HG03135 (cell line): ENCODE data around the gene FAM9C.
A peak's percentile ranks its signal among the peaks of the same experiment; 100 is the strongest.
"Not testable (repeated sequence)": the region's sequence is repeated elsewhere in the genome, so short reads cannot be mapped to it uniquely, and the experiment has no call there.

ENCODE experiments used
- ATAC-seq: cut with Tn5 transposase; IDR thresholded peaks from one replicate; pipeline ENCODE4 v1.9.1; 2021; ENCODE audit warnings: mild to moderate bottlenecking, moderate library complexity; ENCODE audit not compliant: unreplicated experiment

Gene FAM9C

GRCh38 chrX:13044441-13044840, at the start of gene FAM9C:
Gene FAM9C, minus strand, starts transcription at chrX:13044620. Its CDS starts 831 bp downstream, at chrX:13043789.
- ATAC-seq: no peak

GRCh38 chrX:13093529-13094140, 49.2 kb upstream of the FAM9C start:
- ATAC-seq: no peak

- peak; percentile 71 for ATAC-seq
Measured at GRCh38 chrX:13092455-13092941, 48.1 kb upstream of the FAM9C start.

- ATAC-seq: no peak
Measured at GRCh38 chrX:13091111-13091765, 46.8 kb upstream of the FAM9C start.

- no peak for ATAC-seq
Measured at GRCh38 chrX:13090339-13091110, 46.1 kb upstream of the FAM9C start.

GRCh38 chrX:13090027-13090338, 45.6 kb upstream of the FAM9C start:
- ATAC-seq: no peak

- ATAC-seq: no peak
Measured at GRCh38 chrX:13088156-13088487, 43.7 kb upstream of the FAM9C start.

GRCh38 chrX:13087322-13088155, 43.1 kb upstream of the FAM9C start:
- peak; percentile 76 for ATAC-seq

GRCh38 chrX:13086793-13087321, 42.4 kb upstream of the FAM9C start:
- not testable (repeated sequence) for ATAC-seq

- ATAC-seq: no peak
Measured at GRCh38 chrX:13086076-13086475, 41.7 kb upstream of the FAM9C start.

GRCh38 chrX:13085526-13085925, 41.1 kb upstream of the FAM9C start:
- no peak for ATAC-seq

- ATAC-seq: no peak
Measured at GRCh38 chrX:13084611-13085010, 40.2 kb upstream of the FAM9C start.

- not testable (repeated sequence) for ATAC-seq
Measured at GRCh38 chrX:13083755-13084326, 39.4 kb upstream of the FAM9C start.

- ATAC-seq: no peak
Measured at GRCh38 chrX:13082206-13083065, 38.0 kb upstream of the FAM9C start.

- peak; percentile 41 for ATAC-seq
Measured at GRCh38 chrX:13081395-13082205, 37.2 kb upstream of the FAM9C start.

GRCh38 chrX:13080128-13080795, 35.8 kb upstream of the FAM9C start:
- no peak for ATAC-seq

- ATAC-seq: no peak
Measured at GRCh38 chrX:13078739-13079444, 34.5 kb upstream of the FAM9C start.

- ATAC-seq: no peak
Measured at GRCh38 chrX:13077168-13077567, 32.7 kb upstream of the FAM9C start.
